ENCODE results near the gene RAB31. TPM values are rescaled to one million over a fixed set of nuclear protein-coding genes. Genes with fewer than 3 reads are reported as not detected.

The RAB31 gene
- total RNA-seq, 2 donors from 2014 or later = 4.7 to 16.0 TPM

- intact Hi-C loops (cut with DNase I) = no loop called here
- H3K36me3 ChIP-seq = no peaks in the 10 kb centered on the region
- H3K9me3 ChIP-seq = no peaks in the 10 kb centered on the region
- no peaks in the 10 kb centered on the region for H3K27me3 ChIP-seq
- H3K4me3 ChIP-seq = no peak overlapping the region
- TF ChIP-seq CTCF (IDR thresholded peaks at IDR 0.05) = no peak
- H3K4me1 ChIP-seq = peaks cover 4% of the 10 kb centered on the region
- H3K27ac ChIP-seq = no peak overlapping the region
- no peak overlapping the region for H3K9ac ChIP-seq (ENCODE audit: low read depth in 2 of 2, low read length in 2 of 2)
- DNase-seq = no peak
Observed at GRCh38 chr18:9740071-9740470, 32.0 kb downstream of the RAB31 start.

GRCh38 chr18:9741406-9741792, 33.3 kb downstream of the RAB31 start:
- Histone ChIP-seq H3K9me3 (no peaks in the 10 kb centered on the region), H3K27ac (no peak overlapping the region), H3K27me3 (no peaks in the 10 kb centered on the region), H3K36me3 (no peaks in the 10 kb centered on the region), H3K4me1 (peaks cover 4% of the 10 kb centered on the region), H3K9ac (ENCODE audit: low read depth in 2 of 2, low read length in 2 of 2) (no peak overlapping the region), H3K4me3 (no peak overlapping the region)
- no peak for DNase-seq
- no peak for TF ChIP-seq CTCF (IDR thresholded peaks at IDR 0.05)
- intact Hi-C loops (cut with DNase I) = no loop called here

- Histone ChIP-seq H3K9ac (ENCODE audit: low read depth in 2 of 2, low read length in 2 of 2) (no peak overlapping the region), H3K4me3 (no peak overlapping the region), H3K4me1 (peaks cover 4% of the 10 kb centered on the region), H3K36me3 (no peaks in the 10 kb centered on the region), H3K27me3 (no peaks in the 10 kb centered on the region), H3K27ac (no peak overlapping the region), H3K9me3 (no peaks in the 10 kb centered on the region)
- no peak for TF ChIP-seq CTCF (IDR thresholded peaks at IDR 0.05)
- DNase-seq = no peak
- intact Hi-C loops (cut with DNase I) = no loop called here
Observed at GRCh38 chr18:9741793-9742523, 33.9 kb downstream of the RAB31 start.

GRCh38 chr18:9742524-9743131, 34.5 kb downstream of the RAB31 start:
- intact Hi-C loops (cut with DNase I) = no loop called here
- H3K27ac ChIP-seq = no peak overlapping the region
- H3K9me3 ChIP-seq = no peaks in the 10 kb centered on the region
- peak overlapping the region in 1 of 2 donors; percentile 34 for H3K9ac ChIP-seq (ENCODE audit: low read depth in 2 of 2, low read length in 2 of 2)
- TF ChIP-seq CTCF (IDR thresholded peaks at IDR 0.05) = no peak
- no peaks in the 10 kb centered on the region for H3K36me3 ChIP-seq
- peaks cover 3% of the 10 kb centered on the region for H3K4me1 ChIP-seq
- H3K27me3 ChIP-seq = no peaks in the 10 kb centered on the region
- DNase-seq = no peak
- H3K4me3 ChIP-seq = peak overlapping the region; percentile 4

GRCh38 chr18:9743200-9744016, 35.3 kb downstream of the RAB31 start:
- no peak for TF ChIP-seq CTCF (IDR thresholded peaks at IDR 0.05)
- intact Hi-C loops (cut with DNase I) = no loop called here
- Histone ChIP-seq H3K27ac (no peak overlapping the region), H3K4me3 (no peak overlapping the region), H3K9me3 (no peaks in the 10 kb centered on the region), H3K27me3 (no peaks in the 10 kb centered on the region), H3K36me3 (no peaks in the 10 kb centered on the region), H3K9ac (ENCODE audit: low read depth in 2 of 2, low read length in 2 of 2) (no peak overlapping the region), H3K4me1 (no peaks in the 10 kb centered on the region)
- DNase-seq = no peak

All from colonic mucosa (tissue), 4 donors.